Measurements from ENCODE around the gene CABLES2. TPM values are rescaled to one million over a fixed set of nuclear protein-coding genes. Genes with fewer than 3 reads are reported as not detected.

CABLES2 gene
- total RNA-seq, 1 experiment from 2014 or later: 7.5 TPM

GRCh38 chr20:62386383-62387218, 20.5 kb downstream of the CABLES2 start, which contains the start of gene RPS21 (continued):
- TF ChIP-seq AFF4 (CRISPR knock-in tag; IDR thresholded peaks at IDR 0.05; ENCODE audit: borderline replicate concordance) (peak; percentile 72; the same call in 1 of the 2 replicates), OVOL2 (CRISPR knock-in tag; IDR thresholded peaks at IDR 0.05; ENCODE audit: borderline replicate concordance) (no peak), JUN (CRISPR knock-in tag; IDR thresholded peaks at IDR 0.05) (no peak), ARID4B (CRISPR knock-in tag; IDR thresholded peaks at IDR 0.05; ENCODE audit: borderline replicate concordance) (peak; percentile 64; the same call in 1 of the 2 replicates), ATF3 (CRISPR knock-in tag; conservative IDR thresholded peaks at IDR 0.05) (no peak), CREM (CRISPR knock-in tag; IDR thresholded peaks at IDR 0.05) (peak; percentile 87), SP1 (CRISPR knock-in tag; conservative IDR thresholded peaks at IDR 0.05) (peak; percentile 84), TCF7 (CRISPR knock-in tag; IDR thresholded peaks at IDR 0.05; ENCODE audit: low read depth) (no peak), E2F1 (CRISPR knock-in tag; IDR thresholded peaks at IDR 0.05) (0 out of 2 replicates have a peak, but pooled peaks have one; percentile 49), ATF1 (CRISPR knock-in tag; IDR thresholded peaks at IDR 0.05) (no peak), USF1 (CRISPR knock-in tag; IDR thresholded peaks at IDR 0.05) (peak; percentile 62), KAT7 (CRISPR knock-in tag; IDR thresholded peaks at IDR 0.05; ENCODE audit: borderline replicate concordance) (peak; percentile 90; the same call in 1 of the 2 replicates), ZBTB21 (CRISPR knock-in tag; IDR thresholded peaks at IDR 0.05; ENCODE audit: borderline replicate concordance) (peak; percentile 58; the same call in 1 of the 2 replicates), TEAD4 (CRISPR knock-in tag; IDR thresholded peaks at IDR 0.05) (no peak), MXD4 (CRISPR knock-in tag; IDR thresholded peaks at IDR 0.05; ENCODE audit: borderline replicate concordance) (no peak), NR2C2 (CRISPR knock-in tag; IDR thresholded peaks at IDR 0.05) (peak; percentile 98), GABPB1 (CRISPR knock-in tag; IDR thresholded peaks at IDR 0.05) (peak; percentile 95), ZNF121 (CRISPR knock-in tag; IDR thresholded peaks at IDR 0.05) (0 out of 2 replicates have a peak, but pooled peaks have one; percentile 47), ZNF671 (CRISPR knock-in tag; IDR thresholded peaks at IDR 0.05) (no peak), ZNF219 (CRISPR knock-in tag; IDR thresholded peaks at IDR 0.05; ENCODE audit: borderline replicate concordance) (no peak), SOX15 (CRISPR knock-in tag; IDR thresholded peaks at IDR 0.05) (no peak), TP53 (CRISPR knock-in tag; IDR thresholded peaks at IDR 0.05) (peak; percentile 73; the same call in 1 of the 2 replicates), ELF4 (CRISPR knock-in tag; IDR thresholded peaks at IDR 0.05; ENCODE audit: low read depth) (no peak), ZBTB43 (CRISPR knock-in tag; IDR thresholded peaks at IDR 0.05) (peak; percentile 87), IRF2 (CRISPR knock-in tag; IDR thresholded peaks at IDR 0.05; ENCODE audit: borderline replicate concordance, low read depth) (no peak), ZNF423 (CRISPR knock-in tag; IDR thresholded peaks at IDR 0.05) (peak; percentile 89), EMX1 (CRISPR knock-in tag; IDR thresholded peaks at IDR 0.05) (no peak)
